GM18498 (cell line): ENCODE results near the gene TMEM184B.
"Not testable (repeated sequence)": the region's sequence is repeated elsewhere in the genome, so short reads cannot be mapped to it uniquely, and the experiment has no call there.

Experiments used
- ATAC-seq: cut with Tn5 transposase; IDR thresholded peaks from one replicate; pipeline ENCODE4 v1.9.1; 2021; ENCODE audit warnings: mild to moderate bottlenecking, moderate library complexity; ENCODE audit not compliant: unreplicated experiment

Gene TMEM184B

DNA sequence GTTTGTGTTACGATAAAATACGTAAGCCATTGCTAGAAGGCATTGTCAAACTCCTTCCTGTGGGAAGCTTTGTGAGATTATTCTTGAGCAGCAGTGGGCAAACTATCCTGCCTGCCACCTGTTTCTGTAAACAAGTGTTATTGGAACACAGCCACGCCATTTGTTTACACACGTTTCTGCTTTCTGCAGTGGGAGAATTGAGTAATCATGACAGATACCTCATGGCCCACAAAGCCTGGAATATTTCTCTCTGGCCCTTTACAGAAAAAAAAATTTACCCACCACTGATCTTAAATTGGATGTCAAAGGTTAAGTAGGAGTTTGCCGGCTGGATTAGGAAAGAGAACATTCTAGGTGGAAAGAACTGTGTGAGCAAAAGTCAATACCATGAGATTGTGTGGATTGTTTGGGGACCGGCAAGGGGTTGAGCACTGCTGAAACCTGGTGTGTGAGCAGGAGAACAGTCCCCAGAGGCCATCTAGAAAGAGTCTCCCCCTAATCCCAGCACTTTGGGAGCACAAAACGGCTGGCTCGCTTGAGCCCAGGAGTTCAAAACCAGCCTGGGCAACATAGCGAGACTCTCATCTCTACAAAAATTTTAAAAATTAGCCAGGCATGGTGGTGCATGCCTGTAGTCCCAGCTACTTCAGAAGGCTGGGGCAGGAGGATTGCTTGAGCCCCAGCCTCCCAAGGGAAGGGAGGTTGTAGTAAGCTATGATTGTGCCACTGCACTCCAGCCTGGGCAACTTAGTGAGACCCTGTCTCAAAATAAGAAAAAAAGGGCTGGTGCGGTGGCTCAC, 85.2 kb downstream of the TMEM184B start:
- no peak for ATAC-seq

DNA sequence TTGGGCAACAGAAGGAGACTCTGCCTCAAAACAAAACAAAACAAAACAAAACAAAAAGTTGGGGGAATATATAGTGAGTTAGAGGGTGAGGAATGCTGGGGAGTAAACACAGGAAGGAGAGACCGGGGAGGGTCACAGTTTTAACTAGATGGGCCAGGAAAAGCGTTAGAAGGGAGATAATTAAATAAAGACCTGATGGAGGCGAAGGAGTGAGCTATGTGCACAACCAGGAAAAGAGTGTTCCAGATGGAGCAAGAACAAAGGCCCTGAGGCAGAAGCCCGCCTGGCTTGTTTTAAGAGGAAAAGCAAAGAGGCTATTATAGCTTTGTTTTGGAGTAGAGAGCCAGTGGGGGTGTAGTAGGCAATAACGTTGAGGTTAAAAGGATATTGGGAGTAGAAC, 86.4 kb downstream of the TMEM184B start:
- ATAC-seq = no peak

DNA sequence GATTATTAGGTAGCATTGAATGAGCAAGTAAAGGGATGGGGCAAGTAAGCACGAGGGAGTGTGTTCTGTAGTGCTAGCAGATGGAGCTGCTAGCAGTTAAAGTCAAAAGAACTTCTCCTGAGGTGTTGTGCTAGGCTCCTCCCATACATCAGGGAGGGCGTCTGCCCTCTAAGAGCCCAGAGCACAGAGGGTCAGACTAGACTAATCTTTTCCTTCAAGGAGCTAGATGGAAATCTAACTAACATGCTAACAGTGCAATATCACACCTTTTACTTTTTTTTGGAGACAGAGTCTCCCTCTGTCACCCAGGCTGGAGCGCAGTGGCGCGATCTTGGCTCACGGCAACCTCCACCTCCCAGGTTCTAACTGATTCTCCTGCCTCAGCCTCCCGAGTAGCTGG, 88.0 kb downstream of the TMEM184B start:
- ATAC-seq = no peak

DNA sequence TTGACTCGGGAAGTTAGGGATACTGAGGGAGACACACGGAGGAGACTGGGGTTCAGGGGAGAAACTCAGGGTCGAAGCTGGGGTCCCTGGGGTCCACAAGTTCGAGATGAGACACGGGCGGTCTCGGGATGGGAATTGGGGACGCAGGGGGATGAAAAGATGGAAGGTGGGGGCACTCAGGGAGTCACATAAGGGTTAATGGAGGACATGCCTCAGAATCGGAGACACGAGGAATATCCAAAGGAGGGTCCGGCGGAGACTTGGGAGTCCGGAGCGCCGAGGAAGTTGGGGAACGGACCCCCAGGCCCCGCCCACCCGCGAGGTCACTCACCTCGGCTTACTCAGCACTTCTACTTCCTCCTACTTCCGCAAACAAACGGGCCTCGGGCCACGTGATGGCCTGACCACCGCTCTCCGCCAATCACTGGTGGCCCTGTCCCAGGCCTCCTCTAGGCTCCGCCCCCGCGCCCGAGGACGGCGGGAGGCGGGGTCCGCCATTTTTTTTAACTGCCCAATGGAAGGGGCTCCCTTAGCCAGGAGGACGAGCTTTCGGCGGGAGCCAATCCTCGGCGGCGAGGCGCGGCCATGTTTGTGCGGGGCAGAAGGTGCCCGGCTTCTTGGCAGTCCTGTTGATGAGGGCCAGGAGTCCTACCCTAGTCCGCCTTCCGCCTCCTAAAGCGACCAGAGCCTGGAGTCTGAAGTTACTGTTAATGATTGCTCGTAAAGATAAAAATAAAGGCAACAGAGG, 91.2 kb downstream of the TMEM184B start, which contains the start of gene PLA2G6:
TSS of gene PLA2G6 (minus strand) at position 378 of the 748 bp plus-strand sequence. CDS start 12,404 bp downstream, outside the sequence.
- ATAC-seq = peak; percentile 84

DNA sequence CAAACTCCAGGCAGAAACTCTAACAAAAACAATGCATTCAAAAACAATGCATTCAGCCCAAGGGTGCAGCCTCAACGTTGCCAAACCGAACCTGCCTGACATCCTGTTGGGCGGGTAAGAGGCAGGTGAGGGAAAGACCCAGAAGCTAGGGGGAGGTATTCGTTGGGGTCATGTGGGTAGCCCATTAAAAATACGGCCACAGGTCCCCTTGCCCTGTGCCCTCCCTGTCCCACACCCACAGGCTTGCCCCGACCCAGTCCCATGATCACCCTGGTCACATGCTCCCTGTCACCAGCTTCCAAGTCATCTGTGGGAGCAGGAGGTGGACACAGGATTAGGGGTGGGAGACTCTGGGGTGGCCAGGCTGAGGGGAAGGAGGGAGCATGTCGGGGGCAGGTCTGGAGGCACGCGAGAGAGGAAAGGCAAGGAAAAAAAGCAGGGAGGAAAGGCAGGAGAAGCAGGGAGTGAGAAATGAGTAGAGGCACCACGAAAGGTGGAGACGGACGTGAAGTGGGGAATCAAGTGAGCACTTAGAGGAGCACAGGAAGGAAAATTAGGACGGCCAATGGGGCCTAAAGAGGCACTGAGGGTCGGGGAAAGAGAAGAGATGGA, 91.9 kb downstream of the TMEM184B start:
- ATAC-seq = no peak

DNA sequence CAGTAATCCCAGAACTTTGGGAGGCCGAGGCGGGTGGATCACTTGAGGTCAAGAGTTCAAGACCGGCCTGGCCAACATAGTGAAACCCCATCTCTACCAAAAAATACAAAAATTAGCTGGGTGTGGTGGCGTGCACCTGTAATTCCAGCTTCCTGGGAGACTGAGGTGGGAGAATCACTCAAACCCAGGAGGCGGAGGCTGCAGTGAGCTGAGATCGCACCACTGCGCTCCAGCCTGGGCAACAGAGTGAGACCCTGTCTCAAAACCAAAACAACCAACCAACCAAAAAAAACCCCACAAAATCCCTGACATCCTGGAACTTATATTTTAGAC, 94.2 kb downstream of the TMEM184B start:
- ATAC-seq = not testable (repeated sequence)

DNA sequence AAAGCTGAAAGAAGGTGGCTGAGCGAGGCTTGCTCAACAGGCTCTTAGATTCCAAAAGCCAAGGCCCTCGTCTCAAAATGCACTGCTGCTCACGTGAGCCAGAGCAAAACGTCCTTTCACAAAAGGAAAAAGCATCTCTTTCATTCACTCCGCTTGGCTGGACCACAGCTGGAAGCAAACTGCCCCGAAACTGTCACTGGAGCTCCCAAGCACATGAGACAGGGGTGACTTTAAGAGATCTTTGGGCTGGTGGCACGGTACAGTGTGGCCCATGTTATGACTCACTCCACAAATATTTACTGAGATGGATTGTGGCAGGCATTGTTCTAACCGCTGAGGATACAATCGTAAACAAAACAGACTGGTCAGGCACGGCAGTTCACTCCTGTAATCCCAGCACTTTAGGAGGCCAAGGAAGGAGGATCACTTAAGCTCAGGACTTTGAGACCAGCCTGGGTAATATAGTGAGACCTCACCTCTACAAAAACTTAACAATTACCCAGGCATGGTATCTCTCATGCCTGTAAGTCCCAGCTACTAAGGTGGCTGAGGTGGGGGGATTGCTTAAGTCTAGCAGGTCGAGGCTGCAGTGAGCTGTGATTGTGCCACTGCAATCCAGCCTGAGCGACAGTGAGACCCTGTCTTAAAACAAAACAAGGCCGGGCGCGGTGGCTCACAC, 94.7 kb downstream of the TMEM184B start:
- ATAC-seq = no peak

DNA sequence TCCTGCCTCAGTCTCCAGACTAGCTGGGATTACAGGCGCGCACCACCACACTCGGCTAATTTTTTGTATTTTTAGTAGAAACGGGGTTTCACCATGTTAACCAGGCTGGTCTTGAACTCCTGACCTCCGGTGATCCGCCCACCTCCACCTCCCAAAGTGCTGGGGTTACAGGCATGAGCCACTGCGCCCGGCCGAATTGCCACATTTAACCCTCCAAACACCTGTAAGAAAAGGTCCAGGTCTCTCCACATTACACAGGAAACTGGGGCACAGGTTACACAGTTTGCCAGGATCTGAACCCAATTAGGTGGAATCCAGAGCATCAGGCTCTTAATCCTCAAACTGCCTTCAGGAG, 95.3 kb downstream of the TMEM184B start:
- ATAC-seq = not testable (repeated sequence)

DNA sequence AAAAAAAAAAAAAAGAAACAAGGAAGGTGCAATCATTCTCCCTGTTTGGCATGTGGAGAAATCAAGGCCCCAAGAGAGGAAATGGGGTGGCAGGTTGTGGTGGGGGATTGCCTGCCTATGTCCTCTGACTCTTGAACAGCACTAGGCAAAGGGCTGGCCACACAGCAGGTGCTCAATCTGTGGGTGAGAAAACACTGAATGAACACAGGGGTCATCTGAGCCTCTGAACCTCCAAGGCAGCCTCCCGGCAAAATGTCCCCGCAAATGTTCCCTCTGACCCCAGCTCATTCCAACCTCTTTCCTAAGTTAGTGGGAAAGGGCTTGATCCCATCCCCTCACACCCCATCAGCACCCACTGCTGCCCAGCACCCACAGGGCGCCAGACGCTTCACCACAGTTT, 95.8 kb downstream of the TMEM184B start:
- ATAC-seq = no peak

DNA sequence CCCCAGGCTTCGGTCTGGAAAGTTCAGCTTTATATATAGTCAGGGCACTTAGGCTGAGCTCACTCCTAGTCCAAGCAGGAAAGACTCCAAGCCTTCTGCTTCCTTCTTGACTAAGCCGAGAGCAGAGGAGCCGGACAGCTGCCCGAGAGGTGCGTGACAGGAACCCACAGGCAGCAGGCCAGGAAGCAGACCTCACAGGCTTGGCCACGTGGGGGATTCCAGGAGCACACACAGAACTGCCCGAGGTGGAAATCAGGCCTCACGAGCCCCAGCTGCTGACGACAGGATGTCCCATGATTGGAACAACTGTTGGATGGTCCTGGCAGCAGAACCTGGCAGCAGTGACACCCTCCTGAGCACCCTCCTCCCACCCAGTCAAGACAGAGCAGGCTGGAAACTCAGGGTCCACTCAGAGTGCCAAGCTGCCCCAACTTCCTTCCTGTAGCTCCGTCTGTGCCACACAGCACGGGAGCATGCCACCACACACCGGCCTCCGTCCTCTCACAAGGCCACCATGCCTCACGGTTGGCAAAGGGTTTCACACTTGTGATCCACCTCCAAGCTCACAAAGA, 96.6 kb downstream of the TMEM184B start:
- ATAC-seq = no peak

DNA sequence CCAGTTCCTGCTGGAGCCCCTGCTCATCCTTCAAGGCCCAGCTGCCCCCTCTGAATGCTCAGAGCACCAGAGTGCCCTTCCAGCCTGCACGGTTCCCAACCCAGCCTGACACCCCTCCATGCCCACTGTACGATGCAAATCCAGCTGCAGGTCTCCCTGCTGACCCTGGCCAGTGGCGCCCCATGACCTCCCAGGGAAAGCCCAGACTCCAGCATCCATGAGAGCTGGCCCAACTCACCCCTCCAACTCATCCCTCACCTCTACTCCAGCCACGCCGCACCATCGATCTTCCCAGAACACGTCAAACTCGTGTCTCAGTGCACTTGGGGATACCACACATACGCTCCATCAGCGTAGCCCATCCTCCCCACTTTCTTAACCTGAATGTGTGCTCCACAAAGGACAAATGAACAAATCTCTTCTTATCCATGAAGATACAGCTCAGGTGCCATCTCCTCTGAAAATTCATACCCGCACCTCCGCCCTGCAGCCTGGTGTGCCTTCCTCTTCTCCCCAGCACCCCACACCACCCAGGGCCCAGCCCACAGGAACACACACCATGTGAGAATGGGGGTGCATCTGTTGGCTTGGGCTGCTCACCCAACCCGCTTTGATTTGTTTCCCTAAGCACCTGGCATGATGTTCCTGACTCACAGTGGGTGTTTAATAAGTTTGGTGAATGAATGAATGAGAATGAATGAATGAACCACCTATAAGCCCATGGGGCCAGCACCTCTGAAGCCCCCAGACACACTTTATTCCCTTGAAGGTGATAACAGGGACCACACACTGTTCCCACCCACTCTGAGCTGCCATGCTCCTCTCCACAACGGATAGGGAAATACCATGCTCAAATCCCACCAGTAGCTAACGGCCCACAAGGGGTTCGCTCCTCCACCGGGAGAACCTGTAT, 97.3 kb downstream of the TMEM184B start:
- no peak for ATAC-seq

DNA sequence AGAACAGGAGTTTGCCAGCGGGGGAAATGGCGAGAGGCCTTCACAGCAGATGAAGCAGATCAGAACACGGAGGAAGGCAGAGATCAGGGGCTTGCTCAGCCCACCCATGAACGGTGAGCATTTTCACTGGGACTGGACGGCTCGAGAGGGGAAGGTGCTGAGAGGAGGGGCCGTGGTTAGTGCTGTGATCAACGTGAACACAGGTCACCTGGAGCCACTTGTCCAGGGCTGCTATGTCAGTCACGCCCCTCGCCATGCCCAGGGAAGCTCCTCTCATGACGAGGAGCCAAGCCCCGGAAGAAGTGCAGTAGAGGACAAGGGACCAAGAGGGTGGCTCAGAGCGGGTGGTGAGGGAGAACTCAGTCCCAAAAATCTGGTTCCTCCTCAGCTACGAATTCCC, 98.2 kb downstream of the TMEM184B start:
- no peak for ATAC-seq

DNA sequence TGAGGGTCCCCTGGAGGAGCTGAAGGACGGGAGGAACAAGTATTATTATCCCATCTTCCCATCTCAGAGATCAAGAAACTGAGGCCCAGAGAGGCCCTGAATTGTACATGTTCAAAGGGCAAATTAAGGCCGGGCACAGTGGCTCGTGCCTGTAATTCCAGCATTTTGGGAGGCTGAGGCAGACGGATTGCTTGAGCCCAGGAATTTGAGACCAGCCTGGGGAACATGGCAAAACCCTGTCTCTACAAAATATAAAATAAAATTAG, 99.2 kb downstream of the TMEM184B start:
- no peak for ATAC-seq

DNA sequence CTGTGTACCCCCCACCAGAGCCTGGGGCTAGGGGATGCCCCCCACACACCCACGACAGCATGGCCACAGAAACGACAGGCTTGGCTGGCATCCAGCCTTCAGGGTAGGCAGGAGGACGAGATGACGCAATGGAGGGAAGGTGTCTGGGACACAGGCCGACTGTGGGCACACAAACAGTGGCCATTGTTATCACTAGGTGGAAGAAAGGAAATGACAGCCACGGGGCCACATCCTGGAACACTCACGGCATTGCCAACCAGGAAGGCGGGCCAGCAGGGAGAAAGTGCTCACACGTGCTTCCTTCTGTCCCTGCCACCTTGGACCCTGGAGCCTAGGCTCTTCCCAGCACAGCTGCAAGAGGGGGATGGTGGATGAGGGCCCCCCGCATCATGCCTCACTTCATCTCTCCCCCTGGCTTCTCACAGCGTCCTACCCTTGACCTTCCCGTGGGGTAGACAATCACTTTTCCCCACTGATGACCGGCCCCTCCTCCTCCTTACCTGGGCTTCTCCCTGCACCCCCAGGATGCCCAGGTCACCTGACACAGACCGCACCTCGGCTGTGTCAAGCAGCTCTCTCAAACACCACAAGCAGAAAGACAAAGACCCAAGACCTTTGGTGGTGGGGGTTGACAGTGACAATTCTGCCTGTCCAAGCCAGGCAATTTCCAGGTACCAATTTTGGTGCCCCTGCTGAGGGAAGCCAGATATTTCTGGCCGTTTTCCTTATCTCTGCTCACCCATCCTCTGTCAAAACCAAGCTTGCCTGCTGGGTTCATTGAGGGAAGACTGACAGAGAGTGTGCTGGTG, 99.8 kb downstream of the TMEM184B start:
- no peak for ATAC-seq

DNA sequence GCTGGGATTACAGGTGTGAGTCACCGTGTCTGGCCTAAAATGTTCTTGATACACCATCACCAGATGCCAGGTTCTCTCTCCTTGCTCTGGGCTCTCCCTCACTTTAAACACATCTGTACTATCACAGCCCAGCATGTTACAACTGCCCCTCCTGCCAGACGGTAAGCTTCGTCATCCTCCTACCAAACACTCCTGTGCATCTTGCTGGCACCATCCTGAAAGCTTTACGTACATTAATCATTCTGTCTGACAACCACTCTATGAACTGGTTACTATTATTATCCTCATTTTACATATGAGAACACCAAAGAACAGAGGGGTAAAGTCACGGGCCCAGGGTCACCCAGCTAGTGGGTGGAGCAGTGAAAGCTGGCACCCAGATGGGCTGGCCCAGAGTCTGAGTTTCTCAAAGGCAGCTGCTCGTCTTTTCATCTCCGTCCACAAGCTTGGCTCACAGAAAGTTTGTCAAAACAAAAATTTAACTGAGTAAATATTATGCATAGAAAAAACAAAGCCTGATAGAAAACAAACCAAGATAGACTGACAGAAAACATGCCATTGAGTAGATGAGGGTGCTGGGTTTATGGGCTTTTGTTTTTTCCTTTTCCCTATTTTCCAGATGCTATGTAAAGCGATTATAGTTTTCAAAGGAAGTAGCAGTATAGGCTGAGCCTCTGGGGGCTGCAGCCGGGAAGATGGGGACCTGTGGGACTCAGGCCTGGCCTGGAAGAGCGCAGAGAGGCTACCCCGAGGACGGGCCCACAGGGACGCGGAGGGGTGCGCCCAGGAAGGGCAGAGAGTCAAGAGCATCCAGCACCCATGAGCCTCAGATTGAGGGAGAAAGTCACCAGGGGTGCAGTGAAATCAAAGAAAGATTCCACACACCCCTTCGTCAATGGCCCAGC, 100.6 kb downstream of the TMEM184B start:
- no peak for ATAC-seq

DNA sequence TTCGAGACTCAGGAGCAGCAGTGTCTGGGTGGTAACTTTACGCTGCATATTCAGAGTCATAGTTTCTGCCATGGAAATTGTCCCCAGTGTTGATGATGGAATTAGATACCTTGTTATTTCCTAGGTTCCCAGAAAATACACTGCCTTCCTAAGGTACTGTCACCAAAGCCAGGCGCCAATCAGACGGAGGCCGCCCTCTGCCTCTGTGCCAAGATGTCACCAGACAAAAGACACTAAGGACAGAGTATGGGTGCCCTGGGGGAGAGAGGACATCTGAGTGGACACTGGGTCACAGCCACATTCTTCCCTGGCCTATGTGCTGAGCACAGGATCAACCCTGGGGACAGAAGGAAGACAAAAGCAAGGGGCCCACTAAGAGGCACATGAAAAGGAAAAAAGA, 102.3 kb downstream of the TMEM184B start:
- ATAC-seq = no peak
